Activated CD4-positive, alpha-beta T cell treated with anti-CD3 and anti-CD28 coated beads for 48 hours (primary cell): ENCODE results near the gene ASB2.

Experiments
- DNase-seq: peaks from one replicate; pipeline ENCODE4 v3.0.0-alpha.2; 2020

ASB2 gene

GRCh38 chr14:93999573-93999972, 23.2 kb upstream of the ASB2 start:
- no peak for DNase-seq

GRCh38 chr14:93998871-93999403, 22.6 kb upstream of the ASB2 start:
- DNase-seq, result no peak

- no peak for DNase-seq
These were observed 21.8 kb upstream of the ASB2 start for GRCh38 chr14:93997916-93998870.

GRCh38 chr14:93997082-93997481, 20.7 kb upstream of the ASB2 start, which contains the start of gene CCDC197:
Gene CCDC197 (plus strand): TSS chr14:93997301. CDS start chr14:93998132, 831 bp downstream.
- DNase-seq, result peak; percentile 46

- DNase-seq, result no peak
These were observed 19.8 kb upstream of the ASB2 start for GRCh38 chr14:93996130-93996695.

GRCh38 chr14:93994919-93995682, 18.7 kb upstream of the ASB2 start:
- DNase-seq, result peak; percentile 85

- no peak for DNase-seq
These were observed 17.0 kb upstream of the ASB2 start for GRCh38 chr14:93993382-93993781.

GRCh38 chr14:93991649-93992048, 15.3 kb upstream of the ASB2 start:
- DNase-seq, result no peak

GRCh38 chr14:93991212-93991611, 14.8 kb upstream of the ASB2 start:
- DNase-seq, result peak; percentile 43

GRCh38 chr14:93989939-93990338, 13.6 kb upstream of the ASB2 start:
- no peak for DNase-seq

- no peak for DNase-seq
These were observed 11.6 kb upstream of the ASB2 start for GRCh38 chr14:93987815-93988476.

GRCh38 chr14:93987376-93987775, 11.0 kb upstream of the ASB2 start:
- no peak for DNase-seq

- DNase-seq, result no peak
These were observed 10.6 kb upstream of the ASB2 start for GRCh38 chr14:93986955-93987354.

- DNase-seq, result no peak
These were observed 8.6 kb upstream of the ASB2 start for GRCh38 chr14:93984987-93985410.

GRCh38 chr14:93984070-93984469, 7.7 kb upstream of the ASB2 start:
- DNase-seq, result no peak

GRCh38 chr14:93982230-93983007, 6.0 kb upstream of the ASB2 start:
- DNase-seq, result no peak

- no peak for DNase-seq
These were observed 5.2 kb upstream of the ASB2 start for GRCh38 chr14:93981316-93982229.

GRCh38 chr14:93980456-93981201, 4.3 kb upstream of the ASB2 start:
- DNase-seq, result no peak

- DNase-seq, result no peak
These were observed 2.4 kb upstream of the ASB2 start for GRCh38 chr14:93978735-93979134.
